ENCODE data around the gene PAGE2B.
A peak's percentile ranks its signal among the peaks of the same experiment; 100 is the strongest.
"Not testable (repeated sequence)": the region's sequence is repeated elsewhere in the genome, so short reads cannot be mapped to it uniquely, and the experiment has no call there.

Gene PAGE2B, protein sequence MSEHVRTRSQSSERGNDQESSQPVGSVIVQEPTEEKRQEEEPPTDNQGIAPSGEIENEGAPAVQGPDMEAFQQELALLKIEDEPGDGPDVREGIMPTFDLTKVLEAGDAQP

DNA sequence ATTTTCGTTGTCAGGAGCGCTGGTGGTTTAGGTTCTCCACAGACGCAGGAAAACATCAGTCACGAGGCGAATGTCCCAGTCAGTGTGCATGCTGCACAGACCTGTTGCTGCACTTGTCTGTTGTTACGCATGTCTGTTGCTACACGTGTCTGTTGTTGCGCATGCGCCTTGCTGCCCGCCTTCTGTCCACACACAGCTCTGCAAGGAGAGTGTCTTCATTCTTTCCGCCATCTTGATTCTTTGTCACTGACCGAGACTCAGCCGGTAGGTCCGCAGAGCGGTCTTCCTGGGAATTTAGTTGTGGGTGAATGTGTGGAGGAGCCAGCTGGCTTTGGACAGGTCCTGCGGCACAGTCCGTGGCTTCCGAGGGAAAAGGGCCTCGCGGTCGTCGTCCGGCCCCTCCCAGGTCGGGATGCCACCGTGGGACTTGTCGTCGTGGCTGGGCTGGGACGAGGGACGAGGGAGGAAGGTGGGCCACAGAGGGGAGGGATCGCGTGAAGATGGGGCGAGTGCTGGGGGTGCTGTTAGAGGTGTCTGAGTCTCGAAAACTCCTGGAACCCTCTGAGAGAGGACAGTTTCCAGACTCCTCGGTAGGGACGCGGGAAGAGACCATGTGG is at the start of gene PAGE2B:
TSS of gene PAGE2B (plus strand) at position 180 of the 617 bp plus-strand sequence. CDS start 1,012 bp downstream, outside the sequence.
- no peak for DNase-seq (ENCODE audit: low read depth)

DNA sequence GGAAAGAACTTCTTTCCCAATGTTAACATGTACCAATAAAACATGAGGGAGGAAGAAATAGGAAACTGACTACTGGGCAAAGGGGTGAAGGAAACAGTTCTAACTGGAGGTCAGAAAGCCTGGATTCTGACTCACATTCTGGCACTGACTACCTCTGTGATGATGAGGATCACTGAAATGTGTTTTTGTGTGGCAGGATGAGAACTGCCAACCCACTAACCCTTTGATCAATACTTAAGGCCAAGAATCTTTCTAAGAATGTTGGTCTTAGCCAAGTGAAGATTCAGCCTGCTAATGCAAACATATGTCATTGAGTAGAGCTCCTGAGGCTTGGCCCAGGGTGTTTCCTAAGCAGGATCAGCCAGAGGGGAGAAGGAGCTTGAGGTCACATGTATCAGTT is 48.7 kb upstream of the PAGE2B start:
- no peak for DNase-seq (ENCODE audit: low read depth)

- no peak for DNase-seq (ENCODE audit: low read depth)
Observed at GRCh38 chrX:55026840-55027239, 48.0 kb upstream of the PAGE2B start.

- DNase-seq (ENCODE audit: low read depth), result no peak
Observed at GRCh38 chrX:55028040-55028439, 46.8 kb upstream of the PAGE2B start.

DNA sequence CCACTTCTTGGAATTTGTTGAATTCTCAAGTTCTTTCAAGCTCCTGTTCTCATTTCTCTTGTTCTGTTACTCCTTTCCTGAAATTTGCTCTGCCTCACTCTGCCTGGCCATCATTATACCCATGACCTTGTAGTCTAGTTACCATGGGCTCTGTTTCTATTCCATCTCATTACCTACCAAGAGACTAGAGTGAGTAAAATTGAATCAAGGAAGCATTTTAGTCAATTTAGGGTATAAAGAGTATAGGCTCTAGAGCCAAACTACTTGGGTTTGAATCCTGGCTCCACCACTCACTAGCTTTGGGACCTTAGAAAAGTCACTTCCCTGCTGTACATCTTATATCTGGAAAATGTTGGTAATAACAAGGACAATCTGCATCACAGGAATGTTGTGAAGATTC is 46.2 kb upstream of the PAGE2B start:
- no peak for DNase-seq (ENCODE audit: low read depth)

- no peak for DNase-seq (ENCODE audit: low read depth)
Observed at GRCh38 chrX:55029291-55029690, 45.5 kb upstream of the PAGE2B start.

GRCh38 chrX:55030271-55031205 is 44.3 kb upstream of the PAGE2B start, which contains the start of gene ALAS2:
ALAS2 (minus strand) TSS chrX:55030977; CDS start chrX:55026000, 4,977 bp downstream.
- no peak for DNase-seq (ENCODE audit: low read depth)

DNA sequence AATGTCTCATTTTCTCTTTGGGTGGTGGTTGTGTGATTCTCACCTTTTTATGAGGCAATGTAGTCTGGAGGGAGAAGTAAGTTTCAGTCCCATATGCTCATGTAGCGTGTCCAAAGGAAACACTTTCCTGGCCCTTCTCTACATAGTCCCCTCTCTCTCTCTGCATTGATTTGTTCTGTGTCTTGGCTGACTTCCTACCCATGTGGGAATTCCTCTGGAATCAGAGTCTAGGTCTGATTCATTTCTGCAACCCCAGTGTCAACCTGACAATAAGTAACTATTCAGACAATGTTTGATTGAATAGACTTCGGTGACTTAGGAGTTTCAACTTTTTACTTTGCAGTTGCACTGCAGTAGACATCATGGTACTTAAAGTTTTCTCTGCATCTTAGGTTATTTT is 41.4 kb upstream of the PAGE2B start:
- no peak for DNase-seq (ENCODE audit: low read depth)

GRCh38 chrX:55039471-55039870 is 35.4 kb upstream of the PAGE2B start:
- DNase-seq (ENCODE audit: low read depth), result no peak

GRCh38 chrX:55041514-55041913 is 33.3 kb upstream of the PAGE2B start:
- no peak for DNase-seq (ENCODE audit: low read depth)

GRCh38 chrX:55050599-55050998 is 24.2 kb upstream of the PAGE2B start:
- DNase-seq (ENCODE audit: low read depth), result not testable (repeated sequence)

DNA sequence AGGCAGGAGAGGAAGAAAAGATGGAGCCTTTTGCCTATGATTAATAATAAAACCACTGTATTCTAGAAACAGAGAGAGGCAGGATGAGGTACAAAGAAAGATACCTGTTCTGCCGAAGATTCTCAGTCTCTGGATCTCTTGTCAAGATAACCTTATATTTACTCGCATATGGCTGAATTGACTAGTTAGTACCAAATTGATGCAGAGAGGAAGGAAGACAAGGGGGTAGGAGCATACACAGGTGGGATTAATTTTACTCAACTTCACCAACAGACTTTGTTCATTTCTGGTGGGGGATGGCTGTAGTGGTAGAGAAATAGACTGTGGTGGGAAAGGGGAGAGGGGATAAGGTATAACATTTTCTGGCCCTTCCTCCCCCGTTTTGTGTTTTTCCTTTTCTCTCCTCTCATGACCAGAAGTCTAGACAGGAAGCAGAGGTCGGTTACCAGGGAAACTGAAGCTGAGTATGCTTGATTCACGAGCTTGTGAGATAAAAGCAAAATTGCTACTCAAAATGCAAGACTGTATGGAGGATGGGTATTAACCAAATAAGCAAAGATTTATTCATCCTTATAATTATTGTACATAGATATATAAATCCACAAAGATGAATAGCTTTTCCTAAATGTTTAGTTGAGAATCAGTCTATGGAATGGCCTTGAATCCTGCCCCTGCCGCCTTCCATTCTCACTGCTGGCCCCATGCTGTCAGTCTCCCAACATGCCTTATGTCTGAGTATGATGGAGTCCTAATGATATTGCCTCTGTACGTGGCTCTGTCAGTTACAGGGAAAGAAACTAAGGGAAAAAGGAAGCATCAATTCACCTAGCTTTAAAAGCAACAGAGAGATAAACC is 17.8 kb upstream of the PAGE2B start:
- DNase-seq (ENCODE audit: low read depth), result peak; percentile 6

DNA sequence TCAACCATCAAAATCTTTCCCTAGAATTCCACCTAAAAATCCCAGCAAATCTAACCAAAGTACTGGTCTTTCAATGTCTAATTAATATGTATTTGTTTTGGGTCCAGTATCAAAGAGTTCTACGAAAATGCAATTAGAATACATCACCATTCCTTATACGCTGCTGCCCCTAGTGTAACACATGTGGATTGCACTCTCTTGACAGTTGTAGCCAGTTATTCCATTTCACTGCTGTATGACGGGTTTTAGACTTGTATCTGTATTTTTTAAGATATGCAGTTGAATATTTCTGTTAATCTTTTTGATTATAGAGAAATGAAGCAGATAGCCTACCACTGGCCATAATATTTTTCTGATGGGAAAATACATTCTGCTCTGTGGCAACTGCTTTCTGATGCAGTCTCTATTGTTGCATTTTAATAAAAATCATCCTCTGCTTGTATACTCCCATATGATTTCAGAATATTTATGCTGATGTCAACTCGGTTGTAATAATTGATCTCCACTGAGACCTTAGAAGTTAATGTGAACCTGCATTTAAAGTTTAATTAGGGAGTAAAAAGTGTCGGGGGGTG is 17.1 kb upstream of the PAGE2B start:
- peak; percentile 6 for DNase-seq (ENCODE audit: low read depth)

DNA sequence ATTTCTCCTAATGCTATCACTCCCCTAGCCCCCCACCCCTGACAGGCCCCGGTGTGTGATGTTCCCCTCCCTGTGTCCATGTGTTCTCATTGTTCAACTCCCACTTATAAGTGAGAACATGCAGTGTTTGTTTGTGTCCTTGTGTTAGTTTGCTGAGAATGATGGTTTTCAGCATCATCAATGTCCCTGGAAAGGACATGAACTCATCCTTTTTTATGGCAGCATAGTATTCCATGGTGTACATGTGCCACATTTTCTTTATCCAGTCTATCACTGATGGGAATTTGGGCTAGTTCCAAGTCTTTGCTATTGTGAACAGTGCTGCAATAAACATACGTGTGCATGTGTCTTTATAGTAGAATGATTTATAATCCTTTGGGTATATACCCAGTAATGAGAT is 7.7 kb upstream of the PAGE2B start:
- DNase-seq (ENCODE audit: low read depth), result not testable (repeated sequence)

DNA sequence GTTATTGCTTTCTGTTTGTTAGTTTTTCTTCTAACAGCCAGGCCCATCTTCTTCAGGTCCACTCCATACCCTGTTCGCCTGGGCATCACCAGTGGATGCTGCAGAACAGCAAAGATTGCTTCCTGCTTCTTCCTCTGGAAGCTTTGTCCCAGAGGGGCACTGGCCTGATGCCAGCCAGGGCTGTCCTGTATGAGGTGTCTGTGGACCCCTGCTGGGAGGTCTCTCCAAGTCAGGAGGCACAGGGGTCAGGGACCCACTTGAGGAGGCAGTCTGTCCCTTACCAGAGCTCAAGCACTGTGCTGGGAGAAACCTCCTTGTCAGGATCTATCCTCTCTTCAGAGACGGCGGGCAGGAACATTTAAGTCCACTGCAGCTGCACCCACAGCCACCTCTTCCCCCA is 2.5 kb upstream of the PAGE2B start:
- DNase-seq (ENCODE audit: low read depth), result no peak

DNA sequence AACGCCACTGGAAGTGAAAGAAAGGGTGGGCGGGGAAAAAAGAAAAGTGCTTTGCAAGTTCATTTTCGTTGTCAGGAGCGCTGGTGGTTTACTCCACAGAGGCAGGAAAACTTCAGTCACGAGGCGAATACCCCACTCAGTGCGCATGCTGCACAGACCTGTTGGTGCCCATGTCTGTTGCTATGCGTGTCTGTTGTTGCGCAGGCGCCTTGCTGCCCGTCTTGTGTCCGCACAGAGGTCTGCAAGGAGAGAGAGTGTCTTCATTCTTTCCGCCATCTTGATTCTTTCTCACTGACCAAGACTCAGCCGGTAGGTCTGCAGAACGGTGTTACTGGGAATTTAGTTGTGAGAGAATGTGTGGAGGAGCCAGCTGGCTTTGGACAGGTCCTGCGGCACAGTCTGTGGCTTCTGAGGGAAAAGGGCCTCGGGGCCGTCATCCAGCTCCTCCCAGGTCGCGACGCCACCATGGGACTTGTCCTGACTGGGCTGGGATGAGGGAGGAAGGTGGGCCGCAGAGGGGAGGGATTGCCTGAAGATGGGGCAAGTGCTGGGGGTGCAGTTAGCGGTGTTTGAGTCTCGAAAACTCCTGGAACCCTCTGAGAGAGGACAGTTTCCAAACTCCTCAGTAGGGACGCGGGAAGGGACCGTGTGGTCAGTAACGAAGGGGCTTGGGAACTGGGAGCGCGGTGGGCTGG is 14.1 kb downstream of the PAGE2B start, which contains the start of gene PAGE2:
TSS of gene PAGE2 (plus strand) at position 224 of the 695 bp plus-strand sequence. CDS start 1,003 bp downstream, outside the sequence.
- DNase-seq (ENCODE audit: low read depth), result no peak

DNA sequence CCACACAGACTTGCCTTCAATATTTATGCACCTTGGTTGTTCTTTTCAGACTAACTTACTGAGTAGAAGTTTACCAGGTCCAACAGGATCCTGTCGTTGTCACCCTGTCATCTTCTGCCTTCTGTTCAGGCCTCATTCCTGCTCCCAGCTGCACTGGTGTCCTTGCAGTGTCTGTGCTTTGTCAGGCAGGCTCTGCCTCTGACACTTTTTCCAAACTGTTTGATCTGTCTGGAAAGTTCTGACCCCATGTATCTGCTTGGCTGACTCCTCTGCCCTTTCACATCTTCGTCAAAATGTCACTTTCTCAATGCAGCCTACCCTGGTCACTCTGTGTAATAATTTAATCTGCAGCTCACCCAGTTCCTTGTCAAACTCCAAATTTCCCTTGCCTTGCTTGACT is 23.9 kb downstream of the PAGE2B start:
- no peak for DNase-seq (ENCODE audit: low read depth)

DNA sequence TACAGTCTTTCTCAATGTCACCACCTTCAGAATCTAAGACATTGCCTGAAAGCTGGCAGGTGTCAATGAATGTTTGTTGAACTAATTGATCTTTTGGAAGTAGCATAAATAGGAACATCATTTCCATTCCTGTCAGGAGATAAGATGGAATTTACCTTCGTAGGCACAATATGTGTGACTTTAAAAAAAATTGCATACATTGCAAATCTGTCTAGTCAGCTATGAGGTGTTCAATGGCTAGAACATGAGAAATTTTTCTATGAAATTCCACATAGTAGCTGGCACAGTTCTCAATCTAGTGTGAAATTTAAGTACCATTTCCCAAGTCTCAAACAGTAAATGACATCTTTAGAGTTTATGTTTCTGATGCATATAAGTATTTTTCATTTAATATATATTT is 24.3 kb downstream of the PAGE2B start:
- no peak for DNase-seq (ENCODE audit: low read depth)

DNA sequence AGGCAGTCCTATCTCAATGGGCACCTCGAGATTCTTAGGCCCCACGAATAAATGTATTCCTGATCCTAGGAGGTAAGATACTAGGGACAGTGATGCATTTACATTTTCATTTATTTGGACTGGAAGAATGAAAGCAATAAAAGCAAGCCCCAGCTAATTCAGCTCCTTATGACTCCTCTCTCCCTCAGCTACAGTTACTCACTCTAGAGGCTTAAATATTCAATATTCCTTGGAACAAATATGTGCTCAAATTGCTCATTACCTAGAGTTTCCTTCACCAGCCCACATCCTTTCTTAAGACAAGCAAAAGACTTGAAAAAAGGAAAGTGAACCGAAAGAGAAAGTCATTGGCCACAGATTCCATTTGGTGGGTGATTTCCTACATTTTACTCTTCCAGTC is 27.9 kb downstream of the PAGE2B start:
- DNase-seq (ENCODE audit: low read depth), result no peak

- DNase-seq (ENCODE audit: low read depth), result no peak
Observed at GRCh38 chrX:55107262-55107661, 32.4 kb downstream of the PAGE2B start.

- no peak for DNase-seq (ENCODE audit: low read depth)
Observed at GRCh38 chrX:55107911-55108310, 33.1 kb downstream of the PAGE2B start.
